ENCODE data around the gene CYB5R3. TPM values are rescaled to one million over a fixed set of nuclear protein-coding genes. Genes with fewer than 3 reads are reported as not detected.

The CYB5R3 gene
- polyA plus RNA-seq, 1 of the 3 experiments (the other 2 are of a cell fraction), result 106 TPM

DNA sequence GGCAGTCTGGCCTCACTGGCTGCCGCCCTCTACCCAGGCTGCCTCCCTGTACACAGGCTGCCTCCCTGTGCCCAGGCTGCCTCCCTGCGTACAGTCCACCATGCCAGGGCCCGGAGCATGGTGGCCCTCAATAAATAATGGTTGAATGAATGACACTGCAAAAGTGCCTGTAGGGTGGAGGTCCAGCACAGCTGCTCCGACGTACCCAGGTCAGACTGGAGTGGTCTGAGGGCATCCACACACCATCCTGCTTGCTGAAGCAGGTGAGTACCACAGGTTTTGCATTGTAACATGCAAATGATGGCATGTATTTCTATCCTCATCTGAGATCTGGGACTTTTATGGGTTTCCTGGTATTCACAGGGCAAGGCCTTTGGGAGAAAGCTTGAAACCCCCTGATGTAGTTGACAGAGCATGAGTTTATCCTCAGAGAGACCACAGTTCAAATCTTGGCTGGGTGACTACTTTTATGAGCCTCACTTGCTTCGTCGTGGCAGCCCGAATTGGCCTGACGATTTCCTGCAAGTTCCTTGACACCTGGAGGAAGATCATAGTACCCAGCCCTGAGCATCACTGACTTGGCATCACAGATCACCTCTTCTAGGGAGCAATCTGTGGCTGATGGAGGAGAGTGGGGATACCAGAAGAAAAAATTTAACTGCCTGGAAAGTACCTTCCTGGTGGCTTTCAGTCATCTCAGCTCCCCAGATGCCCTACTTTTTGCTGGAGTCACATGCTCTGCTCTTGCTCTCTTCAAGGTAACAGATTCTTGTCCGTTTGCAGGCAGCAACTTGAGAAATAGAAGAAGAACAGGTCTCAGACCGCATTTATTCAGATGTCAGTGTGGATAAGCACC is 16.0 kb upstream of the CYB5R3 start:
- Histone ChIP-seq H3K27ac (ENCODE audit: low read depth in 2 of 2, low read length in 1 of 2) (no peak overlapping the region), H2AFZ (ENCODE audit: low read depth) (no peak overlapping the region), H3K9me3 (no peaks in the 10 kb centered on the region), H3K4me3 (ENCODE audit: low read depth in 2 of 2, low read length in 1 of 2) (no peak overlapping the region), H3K4me1 (ENCODE audit: control insufficient read depth in 1 of 2, insufficient read depth in 2 of 2, low read depth in 1 of 2, low read length in 1 of 2) (no peaks in the 10 kb centered on the region; a peak in 1 of 4 replicates), H3K4me2 (no peak overlapping the region), H3F3A (replicated peaks; ENCODE audit: insufficient read depth) (no peaks in the 10 kb centered on the region), H3K27me3 (ENCODE audit: insufficient read depth) (no peaks in the 10 kb centered on the region), H3K36me3 (replicated peaks in 1 of 2; ENCODE audit: control insufficient read depth in 1 of 2, insufficient read depth in 2 of 2, low read length in 1 of 2) (no peaks in the 10 kb centered on the region), H3K9me2 (no peaks in the 10 kb centered on the region), H3K79me2 (ENCODE audit: insufficient read depth) (no peaks in the 10 kb centered on the region), H3K9ac (no peak overlapping the region), H4K20me1 (ENCODE audit: insufficient read depth) (no peaks in the 10 kb centered on the region)
- POLR2A ChIA-PET, result no interaction called here
- DNase-seq, result no peak
- CTCF ChIA-PET, result interaction anchor here (2.3 kb wide), 1 partner anchor 202 kb away, joined by 8 read pairs; no protein-coding TSS in a partner anchor
- no peak for TF ChIP-seq RCOR1 (IDR thresholded peaks at IDR 0.05; ENCODE audit: low read length)
- TF ChIP-seq, protein P1, sequence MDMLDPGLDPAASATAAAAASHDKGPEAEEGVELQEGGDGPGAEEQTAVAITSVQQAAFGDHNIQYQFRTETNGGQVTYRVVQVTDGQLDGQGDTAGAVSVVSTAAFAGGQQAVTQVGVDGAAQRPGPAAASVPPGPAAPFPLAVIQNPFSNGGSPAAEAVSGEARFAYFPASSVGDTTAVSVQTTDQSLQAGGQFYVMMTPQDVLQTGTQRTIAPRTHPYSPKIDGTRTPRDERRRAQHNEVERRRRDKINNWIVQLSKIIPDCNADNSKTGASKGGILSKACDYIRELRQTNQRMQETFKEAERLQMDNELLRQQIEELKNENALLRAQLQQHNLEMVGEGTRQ (IDR thresholded peaks at IDR 0.05; ENCODE audit: borderline replicate concordance, low read depth, low read length), result no peak
- no peak for TF ChIP-seq YY1 (IDR thresholded peaks at IDR 0.05; ENCODE audit: low read depth)
- TF ChIP-seq, protein P2, sequence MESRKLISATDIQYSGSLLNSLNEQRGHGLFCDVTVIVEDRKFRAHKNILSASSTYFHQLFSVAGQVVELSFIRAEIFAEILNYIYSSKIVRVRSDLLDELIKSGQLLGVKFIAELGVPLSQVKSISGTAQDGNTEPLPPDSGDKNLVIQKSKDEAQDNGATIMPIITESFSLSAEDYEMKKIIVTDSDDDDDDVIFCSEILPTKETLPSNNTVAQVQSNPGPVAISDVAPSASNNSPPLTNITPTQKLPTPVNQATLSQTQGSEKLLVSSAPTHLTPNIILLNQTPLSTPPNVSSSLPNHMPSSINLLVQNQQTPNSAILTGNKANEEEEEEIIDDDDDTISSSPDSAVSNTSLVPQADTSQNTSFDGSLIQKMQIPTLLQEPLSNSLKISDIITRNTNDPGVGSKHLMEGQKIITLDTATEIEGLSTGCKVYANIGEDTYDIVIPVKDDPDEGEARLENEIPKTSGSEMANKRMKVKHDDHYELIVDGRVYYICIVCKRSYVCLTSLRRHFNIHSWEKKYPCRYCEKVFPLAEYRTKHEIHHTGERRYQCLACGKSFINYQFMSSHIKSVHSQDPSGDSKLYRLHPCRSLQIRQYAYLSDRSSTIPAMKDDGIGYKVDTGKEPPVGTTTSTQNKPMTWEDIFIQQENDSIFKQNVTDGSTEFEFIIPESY (IDR thresholded peaks at IDR 0.05; ENCODE audit: borderline replicate concordance, low read depth), result no peak
- TF ChIP-seq JUND (IDR thresholded peaks at IDR 0.05), result no peak
- TF ChIP-seq, protein P3, sequence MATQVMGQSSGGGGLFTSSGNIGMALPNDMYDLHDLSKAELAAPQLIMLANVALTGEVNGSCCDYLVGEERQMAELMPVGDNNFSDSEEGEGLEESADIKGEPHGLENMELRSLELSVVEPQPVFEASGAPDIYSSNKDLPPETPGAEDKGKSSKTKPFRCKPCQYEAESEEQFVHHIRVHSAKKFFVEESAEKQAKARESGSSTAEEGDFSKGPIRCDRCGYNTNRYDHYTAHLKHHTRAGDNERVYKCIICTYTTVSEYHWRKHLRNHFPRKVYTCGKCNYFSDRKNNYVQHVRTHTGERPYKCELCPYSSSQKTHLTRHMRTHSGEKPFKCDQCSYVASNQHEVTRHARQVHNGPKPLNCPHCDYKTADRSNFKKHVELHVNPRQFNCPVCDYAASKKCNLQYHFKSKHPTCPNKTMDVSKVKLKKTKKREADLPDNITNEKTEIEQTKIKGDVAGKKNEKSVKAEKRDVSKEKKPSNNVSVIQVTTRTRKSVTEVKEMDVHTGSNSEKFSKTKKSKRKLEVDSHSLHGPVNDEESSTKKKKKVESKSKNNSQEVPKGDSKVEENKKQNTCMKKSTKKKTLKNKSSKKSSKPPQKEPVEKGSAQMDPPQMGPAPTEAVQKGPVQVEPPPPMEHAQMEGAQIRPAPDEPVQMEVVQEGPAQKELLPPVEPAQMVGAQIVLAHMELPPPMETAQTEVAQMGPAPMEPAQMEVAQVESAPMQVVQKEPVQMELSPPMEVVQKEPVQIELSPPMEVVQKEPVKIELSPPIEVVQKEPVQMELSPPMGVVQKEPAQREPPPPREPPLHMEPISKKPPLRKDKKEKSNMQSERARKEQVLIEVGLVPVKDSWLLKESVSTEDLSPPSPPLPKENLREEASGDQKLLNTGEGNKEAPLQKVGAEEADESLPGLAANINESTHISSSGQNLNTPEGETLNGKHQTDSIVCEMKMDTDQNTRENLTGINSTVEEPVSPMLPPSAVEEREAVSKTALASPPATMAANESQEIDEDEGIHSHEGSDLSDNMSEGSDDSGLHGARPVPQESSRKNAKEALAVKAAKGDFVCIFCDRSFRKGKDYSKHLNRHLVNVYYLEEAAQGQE (IDR thresholded peaks at IDR 0.05; ENCODE audit: low read depth, low read length), result no peak
- TF ChIP-seq POLR2AphosphoS5 (IDR thresholded peaks at IDR 0.05; ENCODE audit: low read depth, low read length), result no peak
- 73% methylated on average over 6 of the region's 11 CpGs for WGBS (ENCODE audit: low lambda C conversion rate)

Data from SK-N-SH (cell line).